HG03571 (cell line): ENCODE data around the gene ATP8A1.

Experiments used
- ATAC-seq: cut with Tn5 transposase; IDR thresholded peaks from one replicate; pipeline ENCODE4 v1.9.1; 2021; ENCODE audit not compliant: unreplicated experiment

Gene ATP8A1

GRCh38 chr4:42417550-42417949 is 239.4 kb downstream of the ATP8A1 start:
- no peak for ATAC-seq

DNA sequence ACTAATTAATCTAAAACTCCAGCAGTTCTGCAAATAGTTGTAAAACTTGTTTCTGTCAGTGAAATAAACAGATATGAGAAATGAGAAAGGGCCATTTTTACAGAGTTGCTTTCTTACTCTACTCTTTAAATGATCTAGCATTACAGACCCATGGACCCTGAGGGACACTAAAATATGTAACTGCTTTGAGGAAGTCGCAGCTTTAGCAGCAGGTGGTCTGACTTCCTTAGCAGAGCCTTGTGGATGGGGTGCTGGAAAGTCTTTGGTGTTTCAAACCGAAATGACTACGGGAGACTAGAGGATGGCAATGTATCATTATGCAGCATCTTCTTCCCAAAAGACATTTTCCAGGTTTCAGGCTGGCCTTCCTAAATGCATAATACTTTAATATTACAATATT is 240.9 kb downstream of the ATP8A1 start:
- no peak for ATAC-seq

GRCh38 chr4:42415281-42415680 is 241.6 kb downstream of the ATP8A1 start:
- ATAC-seq, result no peak

DNA sequence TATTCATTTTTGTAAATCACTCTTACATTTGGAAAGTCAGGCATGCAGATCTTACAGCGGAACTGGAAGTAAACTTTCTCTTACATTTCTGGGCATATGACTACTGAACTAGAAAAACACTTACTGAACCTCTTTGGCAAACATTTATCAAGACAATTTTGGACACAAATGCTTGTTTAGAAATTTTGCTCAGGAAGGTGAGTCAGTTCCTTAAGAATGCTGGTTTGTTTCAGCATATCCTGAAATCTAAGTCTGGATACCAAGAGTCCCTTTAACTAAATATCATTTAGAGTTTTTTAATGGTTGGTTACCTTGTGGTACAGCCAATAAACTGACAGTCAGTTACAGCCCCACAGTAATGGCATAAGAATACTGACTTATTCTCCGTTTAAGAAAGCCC is 244.7 kb downstream of the ATP8A1 start:
- ATAC-seq, result no peak

- no peak for ATAC-seq
Measured at GRCh38 chr4:42411803-42412202, 245.1 kb downstream of the ATP8A1 start.

GRCh38 chr4:42410446-42410845 is 246.5 kb downstream of the ATP8A1 start:
- ATAC-seq, result no peak

DNA sequence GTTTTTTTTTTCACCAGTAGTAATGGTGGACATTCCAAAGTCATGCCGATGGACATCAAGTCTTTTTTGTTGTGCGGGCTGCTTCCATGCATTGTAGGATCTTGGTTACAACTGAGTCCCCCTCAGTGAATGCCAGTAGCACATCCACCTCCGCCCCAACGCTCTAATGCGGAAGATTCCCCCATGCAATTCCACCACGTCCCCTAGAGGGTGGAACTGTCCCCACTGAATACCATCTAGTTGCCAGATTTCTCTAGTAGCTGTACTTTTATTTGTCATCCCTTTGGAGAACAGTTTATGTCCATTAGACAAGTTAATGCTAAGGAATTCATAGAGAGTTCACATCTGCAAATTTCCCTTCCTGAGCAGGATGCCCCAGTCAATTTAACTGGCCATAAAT is 252.9 kb downstream of the ATP8A1 start:
- ATAC-seq, result no peak

- ATAC-seq, result no peak
Measured at GRCh38 chr4:42401171-42401570, 255.7 kb downstream of the ATP8A1 start.

GRCh38 chr4:42399393-42399792 is 257.5 kb downstream of the ATP8A1 start:
- no peak for ATAC-seq

GRCh38 chr4:42398871-42399331 is 258.0 kb downstream of the ATP8A1 start:
- no peak for ATAC-seq

- peak; percentile 43 for ATAC-seq
Measured at GRCh38 chr4:42398171-42398870, 258.6 kb downstream of the ATP8A1 start.

- peak; percentile 37 for ATAC-seq
Measured at GRCh38 chr4:42397635-42398170, 259.2 kb downstream of the ATP8A1 start.

DNA sequence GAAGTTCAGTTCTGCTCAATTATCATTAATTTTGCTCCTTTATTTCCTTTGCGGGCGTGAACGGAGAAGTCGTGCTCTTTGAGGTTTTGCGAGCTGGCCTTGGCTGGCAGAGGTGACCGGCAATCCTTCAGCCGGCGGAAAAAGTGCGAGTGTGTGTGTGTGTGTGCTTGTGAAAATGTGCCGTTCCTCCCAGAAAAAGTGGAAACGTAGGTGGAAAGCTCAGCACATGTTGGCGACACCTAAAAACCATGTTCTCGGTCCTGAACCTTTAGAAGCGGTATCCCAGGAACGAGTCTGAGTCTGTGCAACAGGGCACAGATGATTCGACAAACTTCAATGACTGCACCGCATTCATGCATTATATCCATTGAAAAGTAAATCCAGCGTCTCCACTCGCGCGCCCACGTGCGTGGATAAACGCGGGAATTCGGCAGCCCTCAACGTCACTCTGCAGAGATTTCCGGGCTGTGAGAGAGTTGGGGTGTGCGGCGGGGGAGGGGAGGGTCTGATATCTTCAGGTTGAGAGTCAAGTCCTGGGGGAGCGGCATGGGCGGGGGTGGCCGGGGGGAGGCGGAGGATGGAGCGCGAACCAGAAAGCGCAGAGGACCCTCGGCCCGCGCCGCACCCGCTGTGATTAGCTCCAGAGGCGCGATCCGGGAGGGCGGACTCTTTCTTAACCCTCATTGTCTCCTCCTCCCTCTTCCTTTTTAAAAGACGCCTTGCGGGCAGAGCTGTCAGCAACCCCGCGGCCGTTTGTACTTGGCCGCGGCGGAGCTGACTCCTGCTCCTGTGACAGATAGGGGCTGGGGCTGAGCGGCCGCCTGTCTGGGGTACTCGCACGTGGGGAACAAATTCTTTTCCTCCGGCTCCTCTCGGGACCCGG is 259.9 kb downstream of the ATP8A1 start, which contains the start of gene SHISA3:
Gene SHISA3 (plus strand): TSS at position 737 of the 883 bp plus-strand sequence. CDS start 569 bp downstream, outside the sequence.
- peak; percentile 43 for ATAC-seq

- ATAC-seq, result no peak
Measured at GRCh38 chr4:42396361-42396751, 260.5 kb downstream of the ATP8A1 start.

GRCh38 chr4:42395595-42395994 is 261.3 kb downstream of the ATP8A1 start:
- ATAC-seq, result no peak

- ATAC-seq, result no peak
Measured at GRCh38 chr4:42392436-42392835, 264.5 kb downstream of the ATP8A1 start.

DNA sequence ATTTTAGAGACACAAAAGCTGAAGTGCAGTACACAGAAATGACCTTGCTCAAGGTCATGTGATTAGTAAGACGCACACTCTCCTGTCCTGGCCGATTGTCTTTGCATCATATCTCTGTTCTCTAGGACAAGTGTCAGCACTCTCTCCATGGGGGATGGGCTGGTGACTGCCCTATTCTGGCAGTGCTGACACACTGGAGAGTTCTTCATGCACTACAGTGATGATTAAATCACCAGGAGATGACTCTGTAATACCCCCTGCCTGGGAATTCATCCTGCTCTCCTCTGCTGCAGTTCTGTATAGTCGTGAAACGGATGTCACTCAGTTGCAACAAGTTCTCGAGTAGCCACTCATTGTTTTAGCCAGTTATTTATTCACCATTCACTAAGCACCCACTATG is 264.9 kb downstream of the ATP8A1 start:
- ATAC-seq, result no peak

GRCh38 chr4:42391355-42391664 is 265.6 kb downstream of the ATP8A1 start:
- ATAC-seq, result no peak

GRCh38 chr4:42390622-42391354 is 266.1 kb downstream of the ATP8A1 start:
- no peak for ATAC-seq

GRCh38 chr4:42385516-42385915 is 271.4 kb downstream of the ATP8A1 start:
- no peak for ATAC-seq

GRCh38 chr4:42381666-42382065 is 275.2 kb downstream of the ATP8A1 start:
- ATAC-seq, result no peak
